ENCODE data around the gene C19orf85.
"Not testable (repeated sequence)": the region's sequence is repeated elsewhere in the genome, so short reads cannot be mapped to it uniquely, and the experiment has no call there.

The C19orf85 gene

DNA sequence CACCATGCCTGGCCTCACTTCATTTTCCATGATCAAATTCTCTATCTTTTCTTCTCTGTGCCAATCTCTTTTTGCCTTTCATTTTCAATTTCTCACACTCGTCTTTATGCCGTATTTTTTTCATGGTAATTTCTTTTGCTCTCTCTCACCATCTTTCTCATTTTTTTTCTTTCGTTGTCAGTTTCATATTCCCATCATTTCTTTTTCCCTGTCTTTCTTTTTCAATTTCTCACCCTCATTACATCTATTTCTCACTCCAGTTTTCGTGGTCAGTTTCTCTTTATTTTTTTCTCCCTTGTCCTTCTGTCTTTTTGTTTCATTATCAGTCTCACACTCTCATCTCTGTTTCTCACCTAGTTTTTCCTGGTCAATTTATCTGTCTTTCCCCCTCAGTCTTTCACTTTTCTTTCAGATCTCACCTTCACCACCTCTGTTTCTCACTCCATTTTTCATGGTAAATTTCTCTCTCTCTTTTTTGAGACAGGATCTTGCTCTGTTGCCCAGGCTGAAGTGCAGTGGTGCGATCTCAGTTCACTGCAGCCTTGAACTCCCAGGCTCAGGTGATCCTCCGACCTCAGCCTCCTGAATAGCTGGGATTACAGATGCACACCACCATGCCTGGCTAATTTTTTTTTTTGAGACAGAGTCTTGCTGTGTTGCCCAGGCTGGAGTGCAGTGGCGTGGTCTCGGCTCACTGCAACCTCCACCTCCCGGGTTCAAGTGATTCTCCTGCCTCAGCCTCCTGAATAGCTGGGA, 37.8 kb upstream of the C19orf85 start:
- no peak for DNase-seq (ENCODE audit: extremely low read depth, low read depth)
- no peak overlapping the region for H3K4me3 ChIP-seq (replicated peaks; ENCODE audit: low read depth, low read length)
- TF ChIP-seq, protein P1, sequence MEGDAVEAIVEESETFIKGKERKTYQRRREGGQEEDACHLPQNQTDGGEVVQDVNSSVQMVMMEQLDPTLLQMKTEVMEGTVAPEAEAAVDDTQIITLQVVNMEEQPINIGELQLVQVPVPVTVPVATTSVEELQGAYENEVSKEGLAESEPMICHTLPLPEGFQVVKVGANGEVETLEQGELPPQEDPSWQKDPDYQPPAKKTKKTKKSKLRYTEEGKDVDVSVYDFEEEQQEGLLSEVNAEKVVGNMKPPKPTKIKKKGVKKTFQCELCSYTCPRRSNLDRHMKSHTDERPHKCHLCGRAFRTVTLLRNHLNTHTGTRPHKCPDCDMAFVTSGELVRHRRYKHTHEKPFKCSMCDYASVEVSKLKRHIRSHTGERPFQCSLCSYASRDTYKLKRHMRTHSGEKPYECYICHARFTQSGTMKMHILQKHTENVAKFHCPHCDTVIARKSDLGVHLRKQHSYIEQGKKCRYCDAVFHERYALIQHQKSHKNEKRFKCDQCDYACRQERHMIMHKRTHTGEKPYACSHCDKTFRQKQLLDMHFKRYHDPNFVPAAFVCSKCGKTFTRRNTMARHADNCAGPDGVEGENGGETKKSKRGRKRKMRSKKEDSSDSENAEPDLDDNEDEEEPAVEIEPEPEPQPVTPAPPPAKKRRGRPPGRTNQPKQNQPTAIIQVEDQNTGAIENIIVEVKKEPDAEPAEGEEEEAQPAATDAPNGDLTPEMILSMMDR (IDR thresholded peaks at IDR 0.05; ENCODE audit: low read depth, low read length, missing control alignments) = no peak

DNA sequence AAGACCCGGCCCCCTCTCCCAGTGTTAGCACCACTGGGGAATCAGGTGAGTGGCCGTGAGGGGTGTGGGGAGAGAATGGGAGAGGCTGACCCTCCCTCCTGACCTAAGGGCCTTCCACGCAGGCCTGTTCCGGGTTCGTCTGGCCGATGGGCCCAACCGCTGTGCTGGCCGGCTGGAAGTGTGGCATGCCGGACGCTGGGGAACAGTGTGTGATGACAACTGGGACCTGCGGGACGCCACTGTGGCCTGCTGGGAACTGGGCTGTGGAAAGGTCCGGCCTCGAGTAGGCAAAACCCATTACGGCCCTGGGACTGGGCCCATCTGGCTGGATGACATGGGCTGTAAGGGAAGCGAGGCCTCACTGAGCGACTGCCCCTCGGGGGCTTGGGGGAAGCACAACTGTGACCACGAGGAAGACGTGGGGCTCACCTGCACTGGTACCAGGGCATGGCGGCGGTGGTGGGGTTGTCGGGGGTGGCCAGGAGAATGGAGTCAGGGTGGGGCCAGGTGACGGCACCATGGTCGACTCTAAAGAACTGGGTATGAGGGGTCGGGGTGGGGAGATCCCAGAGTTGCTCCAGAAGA, 35.9 kb upstream of the C19orf85 start:
- TF ChIP-seq, protein P1 (IDR thresholded peaks at IDR 0.05; ENCODE audit: low read depth, low read length, missing control alignments) = no peak
- H3K4me3 ChIP-seq (replicated peaks; ENCODE audit: low read depth, low read length) = no peak overlapping the region

DNA sequence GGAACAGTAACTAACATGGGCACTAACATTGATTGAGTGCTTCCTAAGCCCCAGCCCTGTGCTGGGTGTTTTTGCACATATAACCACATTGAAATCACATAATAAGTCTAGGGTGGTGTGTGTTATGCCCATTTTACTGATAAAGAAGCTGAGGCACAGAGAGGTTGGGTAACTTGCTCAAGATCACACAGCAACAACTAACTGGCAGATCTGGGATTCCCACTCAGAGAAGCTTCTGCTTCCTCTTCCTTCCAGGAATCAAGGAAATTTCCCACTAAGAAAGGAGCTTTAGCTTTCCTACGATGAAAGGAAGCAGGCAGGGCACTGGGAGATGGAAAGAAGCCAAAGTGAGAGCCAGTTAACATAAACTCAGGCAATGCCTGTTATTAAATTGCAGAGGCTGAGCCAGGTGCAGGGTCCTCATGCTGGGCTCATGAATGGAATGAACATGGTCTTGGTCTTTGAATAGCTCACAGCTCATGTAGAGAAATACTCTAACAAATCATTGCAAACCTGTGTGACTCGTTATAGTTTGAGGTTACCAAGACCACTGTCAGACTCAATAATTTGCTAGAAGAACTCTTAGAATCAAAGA, 33.8 kb upstream of the C19orf85 start:
- no peak for DNase-seq (ENCODE audit: extremely low read depth, low read depth)

More for the DNA sequence above, 35.9 kb upstream of the C19orf85 start:
- DNase-seq (ENCODE audit: extremely low read depth, low read depth) = no peak

DNA sequence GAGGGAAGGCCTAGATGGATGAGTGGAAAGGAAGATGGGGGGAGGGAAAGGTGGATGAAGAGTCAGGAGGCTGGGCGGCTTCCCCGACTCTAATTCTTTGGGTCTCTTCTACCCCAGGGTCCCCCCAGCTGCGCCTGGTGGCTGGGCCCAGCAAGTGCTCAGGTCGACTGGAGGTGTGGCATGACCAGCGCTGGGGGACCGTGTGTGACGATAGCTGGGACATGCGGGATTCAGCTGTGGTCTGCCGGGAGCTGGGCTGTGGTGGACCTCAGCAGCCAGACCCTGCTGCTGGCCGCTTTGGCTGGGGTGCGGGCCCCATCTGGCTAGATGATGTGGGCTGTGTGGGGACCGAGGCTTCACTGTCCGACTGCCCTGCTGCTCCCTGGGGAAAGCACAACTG, 33.2 kb upstream of the C19orf85 start:
- H3K4me3 ChIP-seq (replicated peaks; ENCODE audit: low read depth, low read length) = no peak overlapping the region
- TF ChIP-seq, protein P1 (IDR thresholded peaks at IDR 0.05; ENCODE audit: low read depth, low read length, missing control alignments) = no peak
- DNase-seq (ENCODE audit: extremely low read depth, low read depth) = no peak

More for the DNA sequence above, 33.8 kb upstream of the C19orf85 start:
- no peak overlapping the region for H3K4me3 ChIP-seq (replicated peaks; ENCODE audit: low read depth, low read length)
- TF ChIP-seq, protein P1 (IDR thresholded peaks at IDR 0.05; ENCODE audit: low read depth, low read length, missing control alignments) = no peak

DNA sequence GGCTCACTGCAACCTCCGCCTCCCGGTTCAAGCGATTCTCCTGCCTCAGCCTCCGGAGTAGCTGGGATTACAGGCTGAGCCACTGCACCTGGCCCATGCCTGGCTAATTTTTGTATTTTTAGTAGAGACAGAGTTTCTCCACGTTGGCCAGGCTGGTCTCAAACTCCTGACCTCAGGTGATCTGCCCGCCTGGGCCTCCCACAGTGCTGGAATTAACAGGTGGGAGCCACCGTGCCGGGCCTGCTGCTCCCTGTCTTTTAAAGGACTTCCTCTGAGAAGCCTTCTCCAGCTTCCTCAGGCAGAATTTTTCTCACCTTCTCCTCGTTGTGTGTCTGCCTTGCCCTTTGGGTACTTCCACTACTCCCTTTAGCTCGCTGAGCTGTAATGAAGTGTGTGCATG, 32.3 kb upstream of the C19orf85 start:
- H3K4me3 ChIP-seq (replicated peaks; ENCODE audit: low read depth, low read length); DNase-seq (ENCODE audit: extremely low read depth, low read depth): not testable (repeated sequence)

DNA sequence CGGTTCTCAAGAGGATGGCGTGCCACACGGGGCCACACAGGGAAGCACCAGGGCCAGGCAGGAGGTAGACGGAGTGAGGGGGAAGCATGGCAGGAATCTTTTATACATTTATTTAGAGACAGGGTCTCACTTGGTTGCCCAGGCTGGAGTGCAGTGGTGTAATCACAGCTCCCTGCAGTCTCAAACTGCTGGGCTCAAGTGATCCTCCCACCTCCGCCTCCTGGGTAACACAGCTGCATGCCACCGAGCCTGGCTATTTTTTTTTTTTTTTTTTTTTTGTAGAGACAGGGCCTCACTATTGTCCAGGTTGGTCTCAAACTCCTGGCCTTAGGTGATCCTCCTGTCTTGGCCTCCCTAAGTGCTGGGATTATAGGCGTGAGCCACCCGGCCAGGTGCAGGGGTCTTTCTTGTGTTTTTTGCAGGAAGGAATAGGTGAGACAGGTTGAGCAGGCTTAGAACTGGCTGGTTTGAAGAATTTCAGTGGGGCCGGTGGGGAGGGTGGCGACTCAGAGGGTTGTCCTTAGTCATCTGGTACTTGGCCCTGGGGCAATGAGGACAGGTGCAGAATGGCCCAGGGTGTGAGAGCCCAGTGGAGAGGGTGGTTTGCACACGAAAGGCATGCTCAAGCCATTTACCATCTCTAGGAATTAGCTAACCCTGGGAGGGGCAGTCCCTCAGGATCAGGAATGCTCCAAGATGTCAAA, 31.2 kb upstream of the C19orf85 start:
- no peak for DNase-seq (ENCODE audit: extremely low read depth, low read depth)
- no peak overlapping the region for H3K4me3 ChIP-seq (replicated peaks; ENCODE audit: low read depth, low read length)
- TF ChIP-seq, protein P1 (IDR thresholded peaks at IDR 0.05; ENCODE audit: low read depth, low read length, missing control alignments) = no peak
